T-helper 1 cell treated with Interleukin-12 subunit alpha and Interleukin-12 subunit beta and Interleukin-4 antibody, amounts not matched to agents 30 ng/mL and 1 ng/mL, for 36 hours (primary cell): ENCODE results near the gene POLR1C. TPM values are rescaled to one million over a fixed set of nuclear protein-coding genes. Genes with fewer than 3 reads are reported as not detected.
"Not testable (repeated sequence)": the region's sequence is repeated elsewhere in the genome, so short reads cannot be mapped to it uniquely, and the experiment has no call there.

Experiments used
- intact Hi-C: fragments of 100-400 bp; cut with micrococcal nuclease; formaldehyde crosslinking; loops from one replicate; pipeline ENCODE4 v1.15.1; 2024
- total RNA-seq: library from RNA; stranded (reverse); gene quantifications from 2 replicates; pipeline ENCODE4 v1.2.3, GENCODE V29; 2022

POLR1C gene
- total RNA-seq, 1 donor from 2014 or later = 45.5 TPM

DNA sequence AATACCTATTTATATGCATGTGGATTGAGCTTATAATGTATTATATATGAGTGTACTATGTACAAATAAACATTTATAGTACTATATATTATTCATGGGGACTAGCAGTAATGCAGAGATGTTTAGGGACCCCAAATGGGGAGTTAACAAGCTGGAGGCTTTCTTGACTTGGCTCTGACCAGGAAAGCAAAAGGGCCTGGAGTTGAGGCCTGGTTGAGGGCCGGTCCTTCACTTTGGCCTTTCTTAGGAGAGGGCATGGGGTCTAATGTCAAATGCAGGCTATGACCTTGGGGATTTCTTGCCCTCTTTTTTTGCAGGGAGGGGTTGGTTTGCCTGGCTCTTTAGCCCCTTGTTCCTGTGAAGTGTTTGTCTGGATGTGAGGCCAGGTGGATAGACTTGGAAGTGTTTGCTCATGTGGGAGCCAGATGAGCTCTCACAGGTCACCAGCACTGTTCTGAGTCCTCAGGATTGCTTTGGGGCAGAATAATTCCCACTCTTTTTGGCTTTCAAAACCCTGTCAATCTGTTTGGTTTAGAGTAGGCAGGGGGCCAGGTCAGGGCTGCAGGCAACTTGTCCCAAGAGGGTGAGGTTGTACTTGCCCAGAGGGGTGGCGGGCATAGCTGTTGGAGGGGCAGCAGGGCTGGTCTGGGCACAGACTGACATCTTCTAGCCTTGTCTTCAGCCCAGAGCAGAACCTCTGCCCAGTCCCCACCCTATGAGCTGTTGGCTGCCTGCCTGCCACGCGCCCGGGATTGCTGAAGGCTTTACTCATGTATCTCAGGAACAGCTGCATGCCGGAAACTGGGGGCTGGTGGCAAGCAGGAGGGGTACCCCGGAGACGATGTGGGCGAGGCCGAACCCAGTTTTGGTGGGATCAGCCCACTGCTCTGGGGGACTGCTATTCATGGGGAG, 24.9 kb upstream of the POLR1C start:
- intact Hi-C loops = no loop called here

DNA sequence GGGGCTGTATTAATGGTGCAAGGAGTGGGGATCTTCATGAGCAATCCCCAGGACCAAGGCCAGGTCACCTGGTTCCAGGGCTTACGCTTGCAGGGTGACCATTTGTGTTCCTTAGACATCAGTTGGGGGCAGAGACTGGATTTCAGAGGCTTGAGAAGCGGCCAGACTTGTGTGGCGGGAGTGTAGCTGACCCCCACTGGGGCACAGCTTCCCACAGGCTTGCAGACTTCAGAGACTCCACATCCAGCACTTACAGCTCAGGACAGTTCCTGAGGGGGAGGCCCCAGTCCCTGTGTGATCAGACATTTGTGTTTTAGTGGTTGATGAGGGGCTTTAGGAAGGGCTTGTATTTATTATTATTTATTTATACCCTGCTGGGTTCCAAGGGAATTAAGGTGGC, 24.2 kb upstream of the POLR1C start:
- intact Hi-C loops = no loop called here

DNA sequence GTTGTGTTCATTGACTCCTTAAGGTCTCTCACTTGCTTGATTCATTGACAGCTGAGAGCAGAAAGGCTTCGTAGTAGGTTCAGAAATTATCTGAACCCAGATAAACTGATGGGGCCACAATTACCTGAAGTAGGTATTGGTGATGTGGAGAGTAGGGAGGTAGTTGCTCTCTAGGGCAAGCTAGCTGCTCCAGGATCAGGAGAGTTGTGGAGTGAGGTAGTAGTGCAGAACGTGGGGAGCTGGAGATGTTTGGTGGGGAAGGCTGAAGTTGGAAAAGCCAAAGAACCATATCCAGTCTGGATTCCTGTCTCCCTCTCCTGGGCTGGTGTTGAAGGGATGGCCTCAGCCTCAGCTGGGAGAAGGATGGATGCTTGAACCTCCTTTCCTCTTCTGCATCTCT, 23.7 kb upstream of the POLR1C start:
- intact Hi-C loops = no loop called here

DNA sequence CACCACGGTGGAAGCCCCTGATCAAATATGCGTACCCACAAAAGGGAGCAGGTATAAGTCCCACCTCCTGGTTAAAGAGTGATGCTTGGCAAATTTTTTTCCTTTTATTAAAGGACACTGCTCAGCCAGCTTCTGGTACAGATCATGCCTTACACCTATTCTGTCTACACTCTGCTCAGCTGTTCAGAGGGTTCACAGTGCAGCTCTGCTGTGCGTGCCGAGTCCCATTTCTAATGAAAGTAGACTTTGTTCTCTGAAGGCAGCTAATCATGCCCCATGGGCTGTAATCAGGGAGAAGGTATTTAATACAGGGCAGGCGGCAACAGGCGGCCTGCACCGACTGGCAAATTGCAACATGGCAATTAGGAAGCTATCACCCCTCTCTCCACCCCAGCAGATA, 23.1 kb upstream of the POLR1C start:
- intact Hi-C loops = no loop called here

DNA sequence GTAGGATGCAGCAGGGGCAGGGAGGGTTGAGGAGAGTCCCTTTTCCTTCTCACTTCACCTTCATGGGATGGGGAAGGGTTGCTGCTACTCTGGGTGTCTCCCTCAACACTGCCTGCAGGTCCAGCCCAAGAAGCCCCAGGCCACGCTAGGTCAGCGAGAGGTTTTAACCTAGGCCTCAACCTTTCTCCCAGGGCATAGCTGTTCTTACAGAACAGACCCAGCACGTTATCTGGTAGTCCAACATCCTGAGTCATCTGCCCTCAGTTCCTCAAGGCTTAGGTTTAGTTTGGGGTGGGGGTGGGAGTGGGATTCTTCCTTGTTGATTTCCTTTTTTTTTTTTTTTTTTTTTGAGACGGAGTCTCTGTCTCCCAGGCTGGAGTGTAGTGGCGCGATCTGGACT, 22.6 kb upstream of the POLR1C start:
- intact Hi-C loops = no loop called here

DNA sequence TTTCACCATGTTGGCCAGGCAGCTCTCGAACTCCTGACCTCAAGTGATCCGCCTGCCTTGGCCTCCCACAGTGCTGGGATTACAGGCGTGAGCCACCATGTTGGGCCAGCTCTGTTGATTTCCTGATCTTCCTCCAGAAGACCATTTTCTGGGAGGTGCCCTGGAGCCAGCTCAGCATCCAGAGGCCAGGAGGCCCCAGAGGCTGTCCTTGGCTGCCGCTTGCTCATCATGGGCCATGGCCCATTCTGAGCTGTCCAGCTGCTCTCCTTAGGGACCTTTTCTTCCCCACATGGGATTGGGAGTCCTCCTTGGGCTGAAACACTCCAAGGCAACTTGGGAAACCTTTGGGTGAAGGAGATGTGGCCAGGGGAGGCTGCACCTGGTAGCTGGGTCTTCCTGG, 22.1 kb upstream of the POLR1C start:
- intact Hi-C loops = no loop called here

DNA sequence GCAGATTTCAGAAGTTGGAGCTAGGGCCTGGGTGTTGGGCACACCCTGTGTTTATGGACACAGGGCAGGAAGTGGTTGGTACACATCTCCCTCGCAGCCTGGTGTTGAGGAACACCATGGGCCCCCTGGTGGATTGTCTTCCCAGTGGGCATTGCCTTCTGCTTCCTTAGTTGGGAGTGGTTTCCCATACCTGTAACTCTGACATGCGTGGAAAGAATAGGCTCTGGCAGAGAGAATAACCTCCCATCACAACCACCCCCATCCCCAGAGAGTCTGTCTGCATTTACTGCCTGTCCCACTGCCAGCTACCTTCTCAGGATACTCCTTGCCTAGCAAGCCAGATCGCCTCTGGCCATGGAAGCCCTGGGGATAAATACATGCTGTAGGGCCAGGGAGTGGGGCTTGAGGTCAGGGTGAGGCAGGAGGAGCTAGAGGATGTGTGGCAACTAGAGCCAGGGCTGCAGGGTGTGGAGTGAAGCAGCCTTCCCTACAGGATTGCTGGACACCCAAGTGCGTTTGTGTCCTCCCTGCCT, 21.4 kb upstream of the POLR1C start:
- intact Hi-C loops = no loop called here

DNA sequence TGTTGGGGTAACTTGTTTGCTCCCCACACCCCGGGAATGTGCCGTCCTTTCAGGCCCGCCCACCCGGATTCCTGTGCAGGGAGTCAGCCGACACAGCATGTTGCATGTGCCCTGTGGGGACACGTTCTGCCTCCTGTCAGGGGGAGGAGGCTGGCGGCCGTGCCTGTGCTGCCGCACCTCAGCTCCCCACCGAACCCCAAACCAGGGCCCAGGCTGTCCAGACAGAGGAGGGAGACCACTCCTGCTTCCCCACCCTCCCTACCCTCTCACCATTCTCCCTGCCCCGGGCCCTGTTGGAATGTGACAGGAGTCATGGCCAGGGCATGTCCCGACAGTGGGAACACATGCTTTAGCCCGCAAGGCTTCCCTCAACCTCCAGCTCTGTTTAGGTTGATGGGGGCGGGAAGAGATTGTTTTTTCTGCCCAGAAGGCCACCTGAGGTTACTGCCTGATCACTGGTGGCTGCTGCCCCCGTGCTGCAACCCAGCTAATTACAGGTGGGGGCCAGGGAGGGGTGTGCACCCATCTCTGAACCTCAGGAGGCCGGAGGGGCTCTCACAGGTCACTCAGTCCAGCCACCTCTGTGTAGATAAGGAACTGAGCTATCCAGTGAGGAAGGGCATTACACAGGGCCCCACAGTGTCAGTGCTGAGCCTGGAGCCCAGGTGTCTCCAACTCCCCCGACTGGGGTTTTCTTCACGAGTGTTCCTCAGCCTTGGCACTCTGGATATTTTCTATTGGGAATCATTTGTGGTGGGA, 20.3 kb upstream of the POLR1C start:
- intact Hi-C loops = no loop called here

DNA sequence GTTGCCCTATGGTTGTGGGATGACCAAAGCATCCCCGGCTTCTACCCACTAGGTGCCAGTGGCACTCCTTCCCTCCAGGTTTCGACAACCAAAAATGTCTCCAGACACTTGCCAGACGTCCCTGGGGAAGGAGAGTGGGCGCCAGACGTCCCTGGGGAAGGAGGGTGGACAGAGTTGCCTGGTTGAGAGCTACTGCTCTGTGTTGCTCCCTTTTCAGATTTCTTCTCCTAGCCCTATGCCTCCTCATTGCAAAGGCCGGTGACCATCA, 19.8 kb upstream of the POLR1C start:
- intact Hi-C loops = no loop called here

DNA sequence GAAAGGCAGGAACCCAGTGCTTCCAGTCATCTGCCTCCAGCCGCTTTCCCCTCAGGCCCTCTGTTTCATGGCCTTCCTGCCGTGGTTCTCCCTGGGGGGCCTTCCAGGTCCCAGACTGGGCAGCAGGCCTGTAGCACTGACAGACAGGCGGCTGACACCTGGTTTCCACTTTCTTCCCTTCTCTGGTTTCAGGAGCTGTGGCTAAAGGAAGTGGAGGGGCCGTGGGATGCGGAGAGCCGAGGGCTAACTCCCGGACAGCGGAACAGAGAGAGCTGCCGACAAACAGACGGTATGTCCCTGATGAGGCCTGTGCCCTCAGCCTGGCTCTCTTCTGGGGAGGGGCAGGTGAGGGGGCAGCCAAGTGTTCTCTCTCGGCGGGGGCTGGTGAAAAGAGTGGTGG, 19.2 kb upstream of the POLR1C start:
- intact Hi-C loops = no loop called here

DNA sequence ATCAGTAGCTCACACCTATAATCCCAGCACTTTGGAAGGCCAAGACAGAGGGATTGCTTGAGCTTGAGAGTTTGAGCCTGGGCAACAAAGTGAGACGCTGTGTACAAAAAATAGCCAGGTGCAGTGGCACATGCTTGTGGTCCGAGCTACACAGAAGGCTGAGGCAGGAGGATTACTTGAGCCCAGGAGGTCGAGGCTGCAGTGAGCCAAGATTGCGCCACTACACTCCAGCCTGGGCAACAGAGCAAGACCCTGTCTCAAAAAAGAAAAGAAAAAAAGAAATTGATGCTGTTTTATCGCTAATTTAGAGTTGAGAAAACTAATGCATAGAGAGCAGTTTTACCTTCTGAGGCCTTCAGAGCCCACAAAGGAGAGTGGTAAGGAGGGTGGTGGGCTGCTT, 18.6 kb upstream of the POLR1C start:
- intact Hi-C loops = not testable (repeated sequence)

DNA sequence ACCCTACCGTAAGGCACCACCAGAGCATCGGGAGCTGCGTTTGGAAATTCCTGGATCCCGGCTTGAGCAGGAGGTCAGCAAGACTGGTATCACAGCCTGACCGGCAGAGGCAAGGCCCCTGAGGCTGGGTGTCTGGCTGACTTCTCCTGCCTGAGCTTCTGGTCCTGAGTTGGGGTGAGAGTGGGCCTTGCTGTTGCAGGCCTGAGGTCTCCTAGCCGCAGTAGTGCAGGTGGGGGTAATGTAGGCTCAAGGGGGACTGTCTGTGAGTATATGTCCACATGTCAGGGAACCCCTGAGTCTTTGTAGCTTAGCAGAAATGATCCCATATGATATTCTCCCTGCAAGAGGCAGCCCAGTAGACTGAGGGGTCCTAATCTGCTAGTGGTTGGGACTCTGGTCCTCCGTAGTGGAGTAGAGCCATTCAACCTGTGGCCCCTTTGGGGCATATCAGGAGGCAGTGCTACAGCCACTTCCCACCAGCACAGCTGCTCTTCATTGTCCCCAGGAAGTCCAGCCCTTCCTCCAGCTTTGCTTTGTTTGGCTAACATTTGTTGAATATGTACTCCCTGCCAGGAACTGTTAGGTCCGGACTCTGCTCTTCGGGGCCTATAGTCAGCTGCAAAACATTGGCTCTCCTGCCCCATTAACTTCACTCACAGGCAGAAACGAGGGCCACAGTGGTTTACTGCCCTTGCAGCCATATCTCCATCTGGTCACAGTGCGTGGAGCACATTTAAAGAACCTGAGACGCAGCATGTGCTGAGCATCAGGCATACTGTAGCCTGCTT, 17.7 kb upstream of the POLR1C start:
- intact Hi-C loops = no loop called here

DNA sequence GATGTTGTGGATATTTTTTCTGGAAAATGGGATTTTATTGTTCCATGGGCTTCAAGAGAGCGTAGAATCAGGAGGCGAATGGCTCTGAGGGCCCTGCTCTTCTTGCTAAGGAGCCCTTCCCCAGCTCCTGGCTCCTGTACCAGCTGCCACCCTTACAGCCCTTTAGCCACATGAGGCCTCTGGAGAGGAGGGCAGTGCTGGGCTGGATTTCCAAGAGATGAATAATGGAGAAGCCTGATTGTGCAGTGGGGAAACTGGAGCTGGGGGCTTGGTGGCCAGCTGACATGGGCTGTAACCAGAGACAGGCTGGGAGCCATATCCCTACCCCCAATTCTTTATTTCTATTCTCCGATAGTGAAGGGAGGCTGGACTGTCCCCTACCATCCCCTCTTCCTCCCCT, 16.0 kb upstream of the POLR1C start:
- intact Hi-C loops = no loop called here

DNA sequence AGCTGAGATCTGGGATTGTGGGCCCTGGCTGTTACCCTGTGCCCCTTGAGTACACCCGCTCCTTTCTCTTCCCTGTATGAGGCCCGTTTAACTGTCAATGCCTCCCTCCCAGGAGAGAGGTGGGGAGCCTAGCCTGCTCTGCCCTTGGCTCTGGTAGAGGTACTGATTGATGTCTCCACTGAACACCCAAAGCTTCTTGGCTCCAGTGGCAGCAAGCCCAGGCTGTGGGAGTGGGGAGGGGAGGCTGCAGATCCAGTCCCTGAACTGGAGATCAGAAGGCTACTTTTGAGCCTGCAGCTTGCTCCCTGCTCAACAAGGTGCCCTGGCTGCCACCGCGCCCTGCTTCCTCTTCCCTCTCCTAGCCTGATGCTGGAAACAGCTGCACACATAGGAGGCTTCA, 14.2 kb upstream of the POLR1C start:
- intact Hi-C loops = no loop called here

DNA sequence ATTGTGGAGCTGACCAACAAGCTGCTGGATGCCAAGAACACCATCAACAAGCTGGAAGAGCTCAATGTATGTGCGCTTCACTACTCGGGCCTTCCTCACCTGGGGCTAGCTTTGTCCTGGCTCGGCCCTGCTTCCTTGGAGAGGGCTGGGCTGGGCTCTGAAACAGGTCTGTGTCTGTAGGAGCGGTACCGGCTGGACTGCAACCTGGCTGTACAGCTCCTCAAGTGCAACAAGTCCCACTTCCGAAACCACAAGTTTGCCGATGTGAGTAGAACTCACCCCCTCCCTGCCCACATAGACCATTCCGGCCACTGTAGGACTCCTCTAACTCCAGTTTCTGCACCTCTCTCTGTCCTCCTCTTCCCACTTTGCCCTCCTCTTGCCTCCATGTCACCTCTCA, 13.4 kb upstream of the POLR1C start:
- intact Hi-C loops = no loop called here

DNA sequence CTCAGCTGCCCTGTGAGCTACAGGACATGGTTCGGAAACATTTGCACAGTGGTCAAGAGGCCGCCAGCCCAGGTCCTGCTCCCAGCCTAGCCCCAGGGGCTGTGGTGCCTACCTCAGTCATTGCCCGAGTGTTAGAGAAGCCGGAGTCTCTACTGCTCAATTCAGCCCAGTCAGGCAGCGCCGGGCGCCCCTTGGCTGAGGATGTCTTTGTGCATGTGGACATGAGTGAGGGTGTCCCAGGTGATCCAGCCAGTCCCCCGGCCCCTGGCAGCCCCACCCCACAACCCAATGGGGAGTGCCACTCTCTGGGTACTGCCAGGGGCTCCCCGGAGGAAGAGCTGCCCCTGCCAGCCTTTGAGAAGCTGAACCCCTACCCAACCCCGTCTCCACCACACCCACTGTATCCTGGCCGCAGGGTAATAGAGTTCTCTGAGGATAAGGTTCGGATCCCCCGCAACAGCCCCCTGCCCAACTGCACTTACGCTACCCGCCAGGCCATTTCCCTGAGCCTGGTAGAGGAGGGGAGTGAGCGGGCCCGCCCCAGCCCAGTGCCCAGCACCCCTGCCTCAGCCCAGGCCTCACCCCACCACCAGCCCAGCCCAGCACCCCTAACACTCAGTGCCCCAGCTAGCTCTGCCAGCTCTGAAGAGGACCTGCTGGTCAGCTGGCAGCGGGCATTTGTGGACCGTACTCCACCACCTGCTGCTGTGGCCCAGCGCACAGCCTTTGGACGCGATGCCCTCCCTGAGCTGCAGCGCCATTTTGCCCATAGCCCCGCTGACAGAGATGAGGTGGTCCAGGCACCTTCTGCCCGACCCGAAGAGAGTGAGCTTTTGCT, 11.9 kb upstream of the POLR1C start:
- intact Hi-C loops = no loop called here

DNA sequence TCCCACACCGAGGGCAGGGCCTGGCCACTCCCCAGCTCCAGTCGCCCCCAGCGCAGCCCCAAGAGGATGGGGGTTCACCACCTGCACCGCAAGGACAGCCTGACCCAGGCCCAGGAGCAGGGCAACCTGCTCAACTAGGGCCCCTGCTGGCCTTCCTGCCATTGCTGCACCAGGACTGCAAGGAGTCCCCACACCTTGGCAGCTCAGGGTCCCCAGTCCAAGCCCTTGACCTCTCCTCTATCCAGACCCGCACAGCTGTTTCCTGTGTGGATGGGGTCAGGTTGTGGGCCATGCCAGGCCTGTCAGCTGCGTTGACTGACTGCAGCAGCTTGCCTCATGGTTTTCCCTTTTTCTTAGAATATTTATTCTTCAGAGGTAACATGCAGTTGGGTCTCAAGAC, 11.2 kb upstream of the POLR1C start:
- intact Hi-C loops = loop anchor here (1.0 to 2.0 kb wide), 9 partner anchors 12 to 604 kb away; partner anchors contain the start of genes ABCC10, CRIP3, DNPH1 and POLR1C

DNA sequence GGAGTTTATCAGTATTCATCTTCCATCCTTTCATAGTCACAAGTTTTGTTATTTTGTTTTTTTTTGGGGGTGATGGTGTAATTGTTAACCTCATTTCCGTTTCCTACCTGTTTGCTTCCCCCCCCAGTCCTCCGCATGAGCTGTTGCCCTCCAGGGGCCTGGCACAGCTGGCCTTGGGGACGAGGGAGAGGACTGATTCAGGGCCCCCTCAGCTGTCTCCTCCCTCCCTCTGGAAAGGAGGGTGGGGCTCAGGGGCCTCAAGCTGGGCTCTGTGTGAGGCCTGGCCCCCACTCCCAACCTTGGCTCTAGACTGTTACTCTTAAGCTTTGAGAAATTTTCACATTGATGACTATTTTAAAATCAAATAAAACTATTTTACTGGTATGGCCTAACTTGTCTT, 10.7 kb upstream of the POLR1C start:
- intact Hi-C loops = loop anchor here (1.0 to 2.0 kb wide), 9 partner anchors 11 to 605 kb away; partner anchors contain the start of genes ABCC10, CRIP3, DNPH1 and POLR1C

DNA sequence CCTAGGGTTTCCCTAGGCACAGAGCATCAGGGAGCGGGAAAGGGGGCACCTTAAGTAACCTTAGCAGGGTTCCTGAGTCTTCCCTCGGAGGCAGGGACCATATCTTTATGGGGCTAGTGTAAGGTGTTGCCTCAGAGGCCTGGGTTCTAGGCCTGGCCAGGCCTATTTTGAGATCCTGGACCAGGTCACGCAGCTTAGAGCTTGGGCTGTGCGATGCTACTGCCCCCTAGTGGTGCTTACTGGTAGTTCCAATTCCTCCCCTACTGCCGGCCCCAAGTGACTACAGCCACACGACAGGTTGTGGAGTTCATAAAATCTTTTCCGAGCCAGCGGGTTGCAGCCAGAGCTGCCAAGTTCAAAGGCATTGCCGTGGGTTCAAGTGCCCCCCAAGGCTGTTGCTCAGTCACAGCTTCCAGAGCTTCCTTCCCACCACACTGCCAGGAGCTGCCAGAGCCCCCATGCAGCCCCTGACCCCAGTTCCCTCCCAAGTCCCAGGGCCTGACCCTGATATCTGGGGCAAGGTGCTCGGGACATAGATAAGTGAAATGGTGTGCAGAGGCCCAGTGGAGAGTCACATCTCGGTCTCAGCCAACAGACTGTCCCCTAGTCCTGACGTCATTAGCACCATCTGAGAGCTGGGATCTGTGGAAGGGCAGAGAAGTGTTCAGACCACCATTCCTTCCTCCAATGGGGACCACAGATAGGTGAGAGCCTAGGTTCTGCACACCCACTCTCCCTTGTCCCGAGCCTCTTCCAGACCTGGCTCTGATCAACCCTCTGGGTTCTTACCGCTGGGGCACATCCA, 10.0 kb upstream of the POLR1C start:
- intact Hi-C loops = loop anchor here (1.0 to 2.0 kb wide), 9 partner anchors 10 to 606 kb away; partner anchors contain the start of genes ABCC10, CRIP3, DNPH1 and POLR1C
